ENCODE measurements around the gene ST8SIA4.

ST8SIA4 gene

GRCh38 chr5:100775533-100775855, 127.6 kb downstream of the ST8SIA4 start:
- no peak for DNase-seq

DNA sequence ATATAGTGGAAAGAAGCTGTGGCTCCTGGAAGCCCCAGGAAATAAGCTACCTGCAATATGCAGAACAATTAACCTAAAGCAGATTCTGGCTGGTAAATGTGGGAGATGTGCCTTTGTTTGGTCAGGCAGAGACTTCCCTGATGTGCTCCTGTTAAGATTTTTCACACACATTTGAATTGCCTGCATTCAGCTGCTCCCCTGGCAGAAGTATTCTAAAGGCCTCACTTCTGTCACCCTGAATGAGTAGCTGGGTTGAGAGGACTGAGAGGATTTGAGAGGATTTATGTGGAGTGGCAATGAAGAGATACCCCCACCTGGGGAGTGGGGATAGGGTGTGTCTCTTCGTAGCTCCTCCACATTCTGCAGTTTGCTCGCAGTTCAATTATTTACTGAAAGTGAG, 130.5 kb downstream of the ST8SIA4 start:
- DNase-seq: no peak

- DNase-seq: no peak
Observed at GRCh38 chr5:100772006-100772405, 131.1 kb downstream of the ST8SIA4 start.

- DNase-seq: no peak
Observed at GRCh38 chr5:100771181-100771580, 131.9 kb downstream of the ST8SIA4 start.

- no peak for DNase-seq
Observed at GRCh38 chr5:100768221-100768620, 134.9 kb downstream of the ST8SIA4 start.

DNA sequence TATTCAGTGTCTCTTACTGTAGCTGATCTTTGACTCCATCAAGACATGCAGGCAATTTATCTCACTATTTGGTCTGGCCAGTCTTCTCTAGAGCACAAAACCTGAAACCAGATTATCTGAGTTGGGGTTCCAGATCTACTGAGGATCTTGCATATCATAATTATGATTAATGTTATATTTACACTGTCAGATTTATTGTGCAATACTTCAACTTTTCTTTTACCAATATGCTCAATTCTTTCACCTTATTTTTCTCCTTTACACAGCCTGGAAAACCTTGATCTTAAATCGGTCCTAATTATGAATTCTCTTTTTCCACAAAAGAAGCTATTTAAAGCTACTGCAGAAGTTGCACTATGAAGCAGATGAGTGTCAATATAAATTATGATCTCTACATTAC, 140.1 kb downstream of the ST8SIA4 start:
- no peak for DNase-seq

- DNase-seq: no peak
Observed at GRCh38 chr5:100762108-100762507, 141.0 kb downstream of the ST8SIA4 start.

GRCh38 chr5:100761192-100761591, 141.9 kb downstream of the ST8SIA4 start:
- DNase-seq: no peak

GRCh38 chr5:100760688-100761087, 142.4 kb downstream of the ST8SIA4 start:
- no peak for DNase-seq

DNA sequence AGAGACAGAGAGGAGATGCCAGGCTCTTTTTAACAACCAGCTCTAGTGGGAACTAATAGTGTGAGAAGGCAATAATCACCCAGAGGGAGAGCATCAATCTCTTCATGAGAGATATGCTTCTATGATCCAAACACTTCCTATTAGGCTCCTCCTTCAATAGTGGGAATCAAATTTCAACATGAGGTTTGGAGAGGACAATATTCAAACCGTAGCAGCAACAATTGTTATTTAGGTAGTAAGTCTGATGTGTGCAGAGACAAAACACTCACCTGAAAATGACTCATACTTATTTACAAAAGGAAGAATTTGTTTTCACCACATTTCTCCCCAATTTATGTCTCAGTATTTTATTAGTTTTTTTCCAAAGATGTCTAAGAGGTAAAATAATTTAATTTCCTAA, 144.3 kb downstream of the ST8SIA4 start:
- DNase-seq: no peak

DNA sequence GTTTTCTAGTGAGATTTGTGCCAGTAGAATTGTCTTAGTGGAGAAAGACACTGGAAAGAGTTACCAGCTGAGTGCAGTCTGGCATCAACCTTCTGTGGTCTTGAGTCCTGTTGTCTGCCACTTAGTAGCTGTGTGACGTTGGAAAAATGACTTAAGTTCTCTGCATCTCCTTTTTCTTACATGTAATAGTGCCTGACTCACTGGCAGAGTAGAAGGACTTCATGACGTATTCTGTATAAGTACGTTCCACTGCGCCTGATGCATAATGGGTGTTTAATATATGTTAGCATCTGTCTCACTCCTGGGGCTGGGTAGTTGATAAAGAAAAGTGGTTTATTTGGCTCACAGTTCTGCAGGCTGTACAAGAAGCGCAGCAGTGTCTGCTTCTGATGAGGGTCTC, 144.8 kb downstream of the ST8SIA4 start:
- no peak for DNase-seq

- DNase-seq: no peak
Observed at GRCh38 chr5:100757618-100758017, 145.5 kb downstream of the ST8SIA4 start.
